Neural cell (in vitro differentiated cells): Measurements from ENCODE around the gene RPS6KA6. TPM values are rescaled to one million over a fixed set of nuclear protein-coding genes. Genes with fewer than 3 reads are reported as not detected.

Experiments
- H2AFZ ChIP-seq: fragments of 200-600, 300-800 bp; sonication (generic), shearing (Covaris generic); 2 replicates; pipeline ENCODE4 v1.6.0; 2014; ENCODE audit warnings: low read depth, mild to moderate bottlenecking, antibody characterized with exemption, low read length, moderate library complexity
- H3F3A ChIP-seq: fragments of 200-600 bp; shearing (Covaris generic); 2 replicates; pipeline ENCODE4 v1.6.1; 2016; ENCODE audit warnings: mild to moderate bottlenecking, moderate library complexity, mixed read lengths, antibody characterized with exemption, low read length; ENCODE audit not compliant: insufficient read depth, poor library complexity, severe bottlenecking
- H3K27ac ChIP-seq: fragments of 200-600, 300-800 bp; sonication (generic), shearing (Covaris generic); 2 replicates; pipeline ENCODE4 v1.5.1; 2014; ENCODE audit warnings: mild to moderate bottlenecking, low read length, moderate library complexity
- H3K27me3 ChIP-seq: fragments of 300-800, 200-600 bp; sonication (generic), shearing (Covaris generic); 2 replicates; pipeline ENCODE4 v1.6.0; 2014; ENCODE audit warnings: mild to moderate bottlenecking, low read depth, low read length, moderate library complexity; ENCODE audit not compliant: insufficient read depth
- H3K36me3 ChIP-seq: fragments of 300-800, 200-600 bp; sonication (generic), shearing (Covaris generic); 2 replicates; pipeline ENCODE4 v1.5.1; 2014; ENCODE audit warnings: mild to moderate bottlenecking, antibody characterized with exemption, low read length, moderate library complexity; ENCODE audit not compliant: insufficient read depth
- H3K4me2 ChIP-seq: fragments of 300-800, 200-600 bp; sonication (generic), shearing (Covaris generic); 2 replicates; pipeline ENCODE4 v1.6.0; 2014; ENCODE audit warnings: mild to moderate bottlenecking, low read length
- H3K4me3 ChIP-seq: fragments of 300-800, 200-600 bp; sonication (generic), shearing (Covaris generic); 2 replicates; pipeline ENCODE4 v1.5.1; 2014; ENCODE audit warnings: mild to moderate bottlenecking, low read length, moderate library complexity
- H3K79me2 ChIP-seq: fragments of 200-600 bp; shearing (Covaris generic); replicated peaks from 2 replicates; pipeline ENCODE4 v1.6.0; 2014; ENCODE audit warnings: mild to moderate bottlenecking, low read length, moderate library complexity; ENCODE audit not compliant: insufficient read depth
- H3K9ac ChIP-seq: fragments of 300-800, 200-600 bp; sonication (generic), shearing (Covaris generic); 2 replicates; pipeline ENCODE4 v1.6.1; 2016; ENCODE audit warnings: mild to moderate bottlenecking, low read length, mixed read lengths
- H3K9me2 ChIP-seq: fragments of 200-600 bp; shearing (Covaris generic); 2 replicates; pipeline ENCODE4 v1.6.1; 2016; ENCODE audit warnings: mild to moderate bottlenecking, low read length, mixed read lengths; ENCODE audit not compliant: insufficient read depth
- H3K9me3 ChIP-seq: fragments of 200-600, 300-800 bp; sonication (generic), shearing (Covaris generic); 2 replicates; pipeline ENCODE4 v1.6.1; 2016; ENCODE audit warnings: mild to moderate bottlenecking, mixed run types, low read length, moderate library complexity, mixed read lengths
- H4K20me1 ChIP-seq: fragments of 200-600 bp; shearing (Covaris generic); 2 replicates; pipeline ENCODE4 v1.6.1; 2016; ENCODE audit warnings: mild to moderate bottlenecking, mixed run types; ENCODE audit not compliant: insufficient read depth
- CTCF ChIP-seq: fragments of 450-650 bp; IDR thresholded peaks from 2 replicates; pipeline ENCODE4 v1.5.1; 2014; ENCODE audit warnings: antibody characterized with exemption, mild to moderate bottlenecking, moderate library complexity; ENCODE audit not compliant: poor library complexity, severe bottlenecking
- EZH2 ChIP-seq: fragments of 200-600, 300-800 bp; shearing (Covaris generic), sonication (generic); IDR thresholded peaks from 2 replicates; pipeline ENCODE4 v1.6.1; 2014; ENCODE audit warnings: antibody characterized with exemption, low read length, borderline replicate concordance, mild to moderate bottlenecking; ENCODE audit not compliant: insufficient read depth, poor library complexity, severe bottlenecking
- MXI1 ChIP-seq: fragments of 450-650 bp; conservative IDR thresholded peaks from 2 replicates; pipeline ENCODE4 v1.6.1; 2014; ENCODE audit warnings: antibody characterized with exemption, mild to moderate bottlenecking; ENCODE audit not compliant: poor library complexity, severe bottlenecking
- POLR2AphosphoS5 ChIP-seq: IDR thresholded peaks from 2 replicates; pipeline ENCODE4 v1.6.1; 2012
- RAD21 ChIP-seq: fragments of 450-650 bp; conservative IDR thresholded peaks from 2 replicates; pipeline ENCODE4 v1.6.1; 2014; ENCODE audit warnings: antibody characterized with exemption, mild to moderate bottlenecking, moderate library complexity
- SMC3 ChIP-seq: fragments of 450-650 bp; conservative IDR thresholded peaks from 2 replicates; pipeline ENCODE4 v1.6.1; 2014; ENCODE audit warnings: antibody characterized with exemption, mild to moderate bottlenecking, moderate library complexity; ENCODE audit not compliant: poor library complexity
- TAF1 ChIP-seq: IDR thresholded peaks from 2 replicates; pipeline ENCODE4 v1.6.1; 2012; ENCODE audit warnings: low read depth
- polyA plus RNA-seq: library from polyadenylated mRNA; depleted of rRNA; stranded (reverse); fragments of >200 nt; gene quantifications from 2 replicates; pipeline ENCODE4 v1.2.3, GENCODE V29; 2014

Gene RPS6KA6
- polyA plus RNA-seq, 1 donor from 2014 or later: 15.3 TPM

GRCh38 chrX:84175958-84176357, 12.0 kb downstream of the RPS6KA6 start:
- Histone ChIP-seq H4K20me1 (no peaks in the 10 kb centered on the region), H3K4me2 (no peak overlapping the region), H3K36me3 (no peaks in the 10 kb centered on the region), H3K4me3 (no peak overlapping the region), H3K9me3 (no peaks in the 10 kb centered on the region), H2AFZ (no peak overlapping the region), H3K79me2 (no peaks in the 10 kb centered on the region), H3K27ac (no peak overlapping the region), H3F3A (no peaks in the 10 kb centered on the region), H3K9me2 (no peaks in the 10 kb centered on the region), H3K27me3 (no peaks in the 10 kb centered on the region), H3K9ac (no peak overlapping the region)
- TF ChIP-seq RAD21 (no peak), EZH2 (no peak), TAF1 (no peak)

GRCh38 chrX:84175274-84175673, 12.7 kb downstream of the RPS6KA6 start:
- Histone ChIP-seq H2AFZ (no peak overlapping the region), H3K9me2 (no peaks in the 10 kb centered on the region)

GRCh38 chrX:84174348-84174747, 13.7 kb downstream of the RPS6KA6 start:
- H4K20me1 ChIP-seq: no peaks in the 10 kb centered on the region
- H3K9me3 ChIP-seq: no peaks in the 10 kb centered on the region
- H3K79me2 ChIP-seq: no peaks in the 10 kb centered on the region
- H3K36me3 ChIP-seq: no peaks in the 10 kb centered on the region
- no peaks in the 10 kb centered on the region for H3K9me2 ChIP-seq
- H3K27me3 ChIP-seq: no peaks in the 10 kb centered on the region
- H3K27ac ChIP-seq: no peak overlapping the region
- no peak overlapping the region for H3K4me2 ChIP-seq
- no peak overlapping the region for H2AFZ ChIP-seq
- H3F3A ChIP-seq: no peaks in the 10 kb centered on the region
- TF ChIP-seq MXI1: no peak
- no peak for TF ChIP-seq EZH2
- TF ChIP-seq POLR2AphosphoS5: no peak
- no peak for TF ChIP-seq SMC3
- no peak for TF ChIP-seq TAF1
- TF ChIP-seq CTCF: no peak
- H3K4me3 ChIP-seq: no peak overlapping the region
- no peak overlapping the region for H3K9ac ChIP-seq

More at GRCh38 chrX:84175274-84175673, 12.7 kb downstream of the RPS6KA6 start:
- Histone ChIP-seq H3K27me3 (no peaks in the 10 kb centered on the region), H3K79me2 (no peaks in the 10 kb centered on the region), H4K20me1 (no peaks in the 10 kb centered on the region), H3K9ac (no peak overlapping the region), H3K4me3 (no peak overlapping the region), H3K27ac (no peak overlapping the region), H3K9me3 (no peaks in the 10 kb centered on the region), H3K36me3 (no peaks in the 10 kb centered on the region), H3F3A (no peaks in the 10 kb centered on the region), H3K4me2 (no peak overlapping the region)
- no peak for TF ChIP-seq TAF1
- no peak for TF ChIP-seq CTCF
- TF ChIP-seq SMC3: no peak
